Left ventricle myocardium inferior (tissue), 1 donor: ENCODE data around the gene LINC00237. TPM values are rescaled to one million over a fixed set of nuclear protein-coding genes. Genes with fewer than 3 reads are reported as not detected.

Experiments
- DNase-seq: peaks from one replicate; pipeline ENCODE4 v3.0.0-alpha.2; 2020
- H3K27ac ChIP-seq: fragments of 200-600 bp; replicated peaks from 2 replicates; pipeline ENCODE4 v1.8.0; 2021
- H3K27me3 ChIP-seq: fragments of 200-600 bp; 2 replicates; pipeline ENCODE4 v1.8.0; 2021; ENCODE audit warnings: low read depth
- H3K36me3 ChIP-seq: fragments of 200-600 bp; 2 replicates; pipeline ENCODE4 v1.8.0; 2021
- H3K4me1 ChIP-seq: fragments of 200-600 bp; 2 replicates; pipeline ENCODE4 v1.8.0; 2021
- H3K4me3 ChIP-seq: fragments of 200-600 bp; 2 replicates; pipeline ENCODE4 v1.8.0; 2021; ENCODE audit warnings: mild to moderate bottlenecking, moderate library complexity
- H3K9me3 ChIP-seq: fragments of 200-600 bp; replicated peaks from 2 replicates; pipeline ENCODE4 v1.8.0; 2021
- intact Hi-C: fragments of 100-400 bp; cut with micrococcal nuclease; formaldehyde crosslinking; loops from one replicate; pipeline ENCODE4 v1.11.0; 2022
- total RNA-seq: library from RNA; stranded (reverse); fragmentation: NEBNext Ultra II Directional; extraction: Animal tissue kit (Norgen Biotek cat#: 25700); gene quantifications from one replicate; pipeline ENCODE4 v1.2.1, GENCODE V29; 2021
- TF ChIP-seq, protein P1 (sequence below): fragments of 200-600 bp; IDR thresholded peaks from 2 replicates; pipeline ENCODE4 v1.8.0; 2021; ENCODE audit warnings: antibody characterized with exemption, mild to moderate bottlenecking, borderline replicate concordance
- donor health status: DM: no; HTN: yes; CAD: no; lungs with severe emphysema.

LINC00237 gene
- total RNA-seq, 1 donor from 2014 or later: not detected

DNA sequence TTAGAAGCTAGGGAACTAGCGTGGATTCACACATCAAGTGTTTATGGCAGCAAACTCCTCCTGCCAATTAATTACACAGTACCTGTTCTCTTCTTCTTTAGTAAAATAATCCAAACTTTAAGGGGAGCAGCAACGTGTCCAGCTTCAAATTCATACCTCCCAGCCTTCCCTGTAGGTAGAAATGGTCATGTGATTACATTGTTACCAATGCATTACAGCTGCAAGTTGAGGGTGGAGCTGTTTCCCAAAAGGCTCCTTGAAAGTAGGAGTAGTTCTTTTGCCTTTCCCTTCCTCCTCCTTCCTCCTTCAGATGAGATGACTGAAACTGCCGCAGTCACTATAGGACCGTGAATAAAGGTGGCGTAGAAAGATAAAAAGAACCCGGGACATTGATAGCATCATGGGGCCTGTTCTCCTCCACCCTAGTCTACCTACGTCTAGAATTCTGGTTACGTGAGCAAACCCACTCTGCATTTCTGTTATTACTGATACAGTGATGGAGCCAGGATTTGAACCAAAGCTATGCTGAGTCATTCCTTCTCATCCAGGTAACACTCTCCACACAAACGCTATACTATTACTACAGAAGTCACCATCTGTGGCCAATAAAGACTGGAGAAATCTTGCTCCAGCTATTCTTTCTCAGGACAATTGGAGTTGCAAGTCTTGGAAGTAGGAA is 18.2 kb downstream of the LINC00237 start:
- Histone ChIP-seq H3K4me1 (no peaks in the 10 kb centered on the region), H3K4me3 (no peak overlapping the region), H3K27ac (no peak overlapping the region), H3K36me3 (no peaks in the 10 kb centered on the region), H3K9me3 (no peaks in the 10 kb centered on the region), H3K27me3 (peaks cover 95% of the 10 kb centered on the region)
- DNase-seq: no peak
- TF ChIP-seq, protein P1, sequence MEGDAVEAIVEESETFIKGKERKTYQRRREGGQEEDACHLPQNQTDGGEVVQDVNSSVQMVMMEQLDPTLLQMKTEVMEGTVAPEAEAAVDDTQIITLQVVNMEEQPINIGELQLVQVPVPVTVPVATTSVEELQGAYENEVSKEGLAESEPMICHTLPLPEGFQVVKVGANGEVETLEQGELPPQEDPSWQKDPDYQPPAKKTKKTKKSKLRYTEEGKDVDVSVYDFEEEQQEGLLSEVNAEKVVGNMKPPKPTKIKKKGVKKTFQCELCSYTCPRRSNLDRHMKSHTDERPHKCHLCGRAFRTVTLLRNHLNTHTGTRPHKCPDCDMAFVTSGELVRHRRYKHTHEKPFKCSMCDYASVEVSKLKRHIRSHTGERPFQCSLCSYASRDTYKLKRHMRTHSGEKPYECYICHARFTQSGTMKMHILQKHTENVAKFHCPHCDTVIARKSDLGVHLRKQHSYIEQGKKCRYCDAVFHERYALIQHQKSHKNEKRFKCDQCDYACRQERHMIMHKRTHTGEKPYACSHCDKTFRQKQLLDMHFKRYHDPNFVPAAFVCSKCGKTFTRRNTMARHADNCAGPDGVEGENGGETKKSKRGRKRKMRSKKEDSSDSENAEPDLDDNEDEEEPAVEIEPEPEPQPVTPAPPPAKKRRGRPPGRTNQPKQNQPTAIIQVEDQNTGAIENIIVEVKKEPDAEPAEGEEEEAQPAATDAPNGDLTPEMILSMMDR: no peak
- intact Hi-C loops: no loop called here

DNA sequence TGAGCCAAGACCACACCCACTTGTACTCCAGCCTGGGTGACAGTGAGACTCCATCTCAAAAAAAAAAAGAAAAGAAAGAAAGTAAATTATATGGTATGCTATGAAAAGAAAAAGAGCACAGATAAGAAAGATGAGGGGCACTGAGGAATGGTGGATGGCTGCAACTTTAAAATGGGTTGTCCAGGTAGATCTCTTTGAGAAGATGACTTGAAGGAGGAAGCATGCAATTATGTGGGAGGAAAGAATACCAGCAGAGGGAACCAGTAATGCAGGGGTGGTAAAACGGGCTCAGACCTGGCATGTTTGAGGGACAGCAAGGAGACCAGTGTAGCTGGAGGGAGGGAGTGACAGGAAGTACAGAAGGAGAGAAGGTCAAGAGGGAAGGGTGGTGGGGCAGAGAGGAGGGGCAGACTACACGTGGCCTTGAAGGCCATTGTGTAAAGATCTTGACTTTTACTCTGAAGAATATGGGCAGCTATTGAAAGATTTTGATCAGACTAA is 22.3 kb downstream of the LINC00237 start:
- TF ChIP-seq, protein P1: no peak
- no peak overlapping the region for H3K4me3 ChIP-seq
- H3K27me3 ChIP-seq: peaks cover 94% of the 10 kb centered on the region
- H3K27ac ChIP-seq: no peak overlapping the region
- DNase-seq: no peak
- no peaks in the 10 kb centered on the region for H3K9me3 ChIP-seq
- H3K4me1 ChIP-seq: no peaks in the 10 kb centered on the region
- H3K36me3 ChIP-seq: no peaks in the 10 kb centered on the region
- intact Hi-C loops: no loop called here

DNA sequence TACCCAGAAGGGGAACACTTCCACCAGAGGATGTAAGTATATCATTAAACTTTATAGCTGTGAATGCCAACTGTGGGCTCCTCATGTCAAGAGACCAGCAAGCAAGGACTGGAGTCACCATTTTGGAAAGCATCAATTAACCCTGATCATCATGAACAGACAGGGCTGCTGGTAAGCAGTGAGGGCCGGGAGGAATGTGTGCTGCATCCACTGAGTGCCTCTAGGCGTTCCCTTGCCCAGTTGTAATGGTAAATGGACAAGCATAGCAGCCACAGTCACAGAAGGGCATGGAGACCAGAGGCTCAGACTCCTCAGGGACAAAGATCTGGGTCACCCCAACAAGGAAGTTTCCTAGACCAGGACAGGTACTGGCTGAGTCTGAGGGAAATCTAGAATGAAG is 23.6 kb downstream of the LINC00237 start:
- Histone ChIP-seq H3K36me3 (no peaks in the 10 kb centered on the region), H3K4me3 (no peak overlapping the region), H3K4me1 (no peaks in the 10 kb centered on the region), H3K27me3 (peaks cover 93% of the 10 kb centered on the region), H3K9me3 (no peaks in the 10 kb centered on the region), H3K27ac (no peak overlapping the region)
- DNase-seq: no peak
- TF ChIP-seq, protein P1: no peak
- intact Hi-C loops: no loop called here

DNA sequence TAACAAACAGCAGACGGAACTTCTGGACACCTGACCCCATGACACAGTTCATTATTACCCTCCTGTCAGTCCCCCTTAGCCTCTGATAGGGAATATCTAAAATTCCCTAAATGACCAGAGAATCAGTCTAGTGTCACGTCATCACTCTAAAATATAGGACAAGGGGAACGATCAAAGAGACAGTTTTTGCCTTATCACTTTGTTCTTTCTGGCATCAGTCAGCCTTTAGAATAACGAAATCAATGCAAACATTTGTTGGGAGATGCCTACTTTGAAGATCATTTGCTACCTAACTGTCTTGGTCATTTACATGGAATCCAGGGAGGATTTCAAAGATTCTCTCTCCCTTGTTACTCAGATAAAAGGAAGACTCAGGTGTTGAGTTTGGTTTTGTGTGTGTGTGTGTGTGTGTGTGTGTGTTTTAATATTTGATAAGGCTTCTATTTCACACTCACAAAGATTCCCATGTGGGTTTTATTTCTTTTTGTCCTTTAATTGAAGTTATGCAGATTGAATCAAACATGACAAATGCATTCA is 28.3 kb downstream of the LINC00237 start:
- Histone ChIP-seq H3K27ac (no peak overlapping the region), H3K36me3 (no peaks in the 10 kb centered on the region), H3K27me3 (peaks cover 72% of the 10 kb centered on the region), H3K4me3 (no peak overlapping the region), H3K4me1 (no peaks in the 10 kb centered on the region), H3K9me3 (no peaks in the 10 kb centered on the region)
- intact Hi-C loops: no loop called here
- TF ChIP-seq, protein P1: no peak
- DNase-seq: no peak

DNA sequence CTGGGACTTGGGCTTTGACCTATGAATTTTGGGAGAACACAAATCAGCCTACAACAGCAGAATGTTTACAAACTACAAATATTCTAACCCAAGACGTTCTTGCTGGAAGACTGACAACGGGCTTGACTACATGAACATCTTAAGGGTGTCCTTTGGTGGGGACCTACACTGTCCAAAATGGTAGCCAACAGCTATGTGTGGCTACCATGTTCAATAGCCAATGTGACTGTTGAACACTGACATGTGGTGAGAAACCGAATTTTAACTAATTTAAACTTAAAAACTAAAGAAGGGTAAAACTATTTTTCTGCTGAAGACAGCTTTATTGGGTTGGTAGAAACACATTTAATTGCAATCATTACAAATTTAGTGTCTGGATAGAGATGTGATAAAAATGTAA is 30.1 kb downstream of the LINC00237 start:
- Histone ChIP-seq H3K4me3 (no peak overlapping the region), H3K36me3 (no peaks in the 10 kb centered on the region), H3K27me3 (peaks cover 69% of the 10 kb centered on the region), H3K27ac (no peak overlapping the region), H3K4me1 (no peaks in the 10 kb centered on the region), H3K9me3 (no peaks in the 10 kb centered on the region)
- intact Hi-C loops: no loop called here
- no peak for DNase-seq
- TF ChIP-seq, protein P1: no peak
